ENCODE data around the gene MAT2B. TPM values are rescaled to one million over a fixed set of nuclear protein-coding genes. Genes with fewer than 3 reads are reported as not detected.

MAT2B gene
- total RNA-seq, 4 donors from 2014 or later: 23.7 to 52.9 (median 28.9) TPM

GRCh38 chr5:163503106-163504078, 2.0 kb upstream of the MAT2B start:
- WGBS, 2 donors: 1 to 2% methylated on average over 17 of the region's 17 CpGs
- Histone ChIP-seq H3K9me3 (no peaks in the 10 kb centered on the region), H3K27ac (peak overlapping the region; percentile 92 to 98 (median 96)), H3K4me3 (peak overlapping the region; percentile 51 to 96 (median 70)), H3K36me3 (no peaks in the 10 kb centered on the region), H3K4me1 (peaks cover 0 to 38% (median 19%) of the 10 kb centered on the region in 4 donors), H3K27me3 (no peaks in the 10 kb centered on the region)
- DNase-seq (ENCODE audit: low spot score in 2 of 2): peak in 1 of 2 donors; percentile 48
- TF ChIP-seq POLR2A (IDR thresholded peaks at IDR 0.05): peak in 1 of 2 donors; percentile 33
- peak in 2 of 5 experiments; percentile 25 to 31 for TF ChIP-seq CTCF (IDR thresholded peaks at IDR 0.05)
- peak in 1 of 2 donors; percentile 67 for TF ChIP-seq EP300 (IDR thresholded peaks at IDR 0.05)

- Histone ChIP-seq H3K4me3 (peak overlapping the region; percentile 51 to 96 (median 70)), H3K4me1 (peaks cover 0 to 47% (median 26%) of the 10 kb centered on the region in 4 donors), H3K27me3 (no peaks in the 10 kb centered on the region), H3K27ac (peak overlapping the region; percentile 92 to 98 (median 96)), H3K9me3 (no peaks in the 10 kb centered on the region), H3K36me3 (no peaks in the 10 kb centered on the region)
- TF ChIP-seq CTCF (IDR thresholded peaks at IDR 0.05): no peak
- peak in 1 of 2 donors; percentile 42 for TF ChIP-seq EP300 (IDR thresholded peaks at IDR 0.05)
- TF ChIP-seq POLR2A (IDR thresholded peaks at IDR 0.05): peak in 1 of 2 donors; percentile 24
- 0 to 1% methylated on average over 27 of the region's 27 CpGs for WGBS, 2 donors
- peak; percentile 19 to 47 for DNase-seq (ENCODE audit: low spot score in 2 of 2)
Measured at GRCh38 chr5:163504079-163504931, 1.1 kb upstream of the MAT2B start.

- peaks cover 0 to 55% (median 29%) of the 10 kb centered on the region in 4 donors for H3K4me1 ChIP-seq
- WGBS, 2 donors: 1% methylated on average over 7 of the region's 7 CpGs
- no peaks in the 10 kb centered on the region for H3K9me3 ChIP-seq
- H3K27me3 ChIP-seq: no peaks in the 10 kb centered on the region
- DNase-seq (ENCODE audit: low spot score in 2 of 2): no peak
- peak overlapping the region; percentile 51 to 96 (median 70) for H3K4me3 ChIP-seq
- TF ChIP-seq CTCF (IDR thresholded peaks at IDR 0.05): no peak
- no peak for TF ChIP-seq POLR2A (IDR thresholded peaks at IDR 0.05)
- TF ChIP-seq EP300 (IDR thresholded peaks at IDR 0.05): no peak
- H3K27ac ChIP-seq: peak overlapping the region; percentile 92 to 98 (median 96)
- H3K36me3 ChIP-seq: no peaks in the 10 kb centered on the region
Measured at GRCh38 chr5:163505049-163505367, 411 bp upstream of the MAT2B start.

- Histone ChIP-seq H3K36me3 (no peaks in the 10 kb centered on the region), H3K4me3 (peak overlapping the region; percentile 51 to 96 (median 70)), H3K4me1 (peaks cover 0 to 65% (median 33%) of the 10 kb centered on the region in 4 donors), H3K27me3 (no peaks in the 10 kb centered on the region), H3K27ac (peak overlapping the region; percentile 92 to 98 (median 96)), H3K9me3 (no peaks in the 10 kb centered on the region)
- DNase-seq (ENCODE audit: low spot score in 2 of 2): no peak
- no peak for TF ChIP-seq EP300 (IDR thresholded peaks at IDR 0.05)
- TF ChIP-seq CTCF (IDR thresholded peaks at IDR 0.05): no peak
- TF ChIP-seq POLR2A (IDR thresholded peaks at IDR 0.05): no peak
- WGBS, 2 donors: 1 to 4% methylated on average over 9 of the region's 9 CpGs
Measured at GRCh38 chr5:163506095-163506457, 657 bp downstream of the MAT2B start.

All from tibial nerve (tissue), 4 donors.